ENCODE measurements around the gene SCYL1. TPM values are rescaled to one million over a fixed set of nuclear protein-coding genes. Genes with fewer than 3 reads are reported as not detected.

SCYL1 gene
- total RNA-seq, 4 donors from 2014 or later, result 109 to 128 (median 112) TPM

DNA sequence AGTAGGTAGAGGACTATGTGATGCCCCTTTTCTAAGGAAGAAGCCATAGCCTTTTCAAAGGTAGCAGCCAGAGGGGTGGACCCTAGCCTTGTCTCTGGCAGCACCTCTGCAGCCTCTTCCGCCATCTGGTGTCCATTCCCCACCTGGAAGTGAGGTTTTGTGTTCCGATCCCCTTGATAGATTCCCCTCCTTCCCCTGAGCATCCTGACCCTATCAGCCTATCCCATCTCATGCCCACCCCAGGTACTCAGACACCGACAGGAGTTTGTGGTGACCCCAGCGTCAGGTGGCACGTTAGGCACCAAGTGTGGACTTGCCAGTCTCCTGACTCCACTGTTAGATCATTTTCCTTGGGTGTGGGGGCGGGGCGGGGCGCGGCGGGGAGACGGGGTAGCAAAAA lies 47.1 kb downstream of the SCYL1 start:
- Histone ChIP-seq H3K27ac (peak overlapping the region; percentile 68 to 95 (median 91)), H3K36me3 (peaks cover 0 to 1% (median 0%) of the 10 kb centered on the region in 3 donors), H3K27me3 (no peaks in the 10 kb centered on the region), H3K4me3 (peak overlapping the region; percentile 35 to 81 (median 56)), H3K4me1 (peaks cover 0 to 80% (median 62%) of the 10 kb centered on the region in 4 donors), H3K9me3 (no peaks in the 10 kb centered on the region)
- TF ChIP-seq, protein P1, sequence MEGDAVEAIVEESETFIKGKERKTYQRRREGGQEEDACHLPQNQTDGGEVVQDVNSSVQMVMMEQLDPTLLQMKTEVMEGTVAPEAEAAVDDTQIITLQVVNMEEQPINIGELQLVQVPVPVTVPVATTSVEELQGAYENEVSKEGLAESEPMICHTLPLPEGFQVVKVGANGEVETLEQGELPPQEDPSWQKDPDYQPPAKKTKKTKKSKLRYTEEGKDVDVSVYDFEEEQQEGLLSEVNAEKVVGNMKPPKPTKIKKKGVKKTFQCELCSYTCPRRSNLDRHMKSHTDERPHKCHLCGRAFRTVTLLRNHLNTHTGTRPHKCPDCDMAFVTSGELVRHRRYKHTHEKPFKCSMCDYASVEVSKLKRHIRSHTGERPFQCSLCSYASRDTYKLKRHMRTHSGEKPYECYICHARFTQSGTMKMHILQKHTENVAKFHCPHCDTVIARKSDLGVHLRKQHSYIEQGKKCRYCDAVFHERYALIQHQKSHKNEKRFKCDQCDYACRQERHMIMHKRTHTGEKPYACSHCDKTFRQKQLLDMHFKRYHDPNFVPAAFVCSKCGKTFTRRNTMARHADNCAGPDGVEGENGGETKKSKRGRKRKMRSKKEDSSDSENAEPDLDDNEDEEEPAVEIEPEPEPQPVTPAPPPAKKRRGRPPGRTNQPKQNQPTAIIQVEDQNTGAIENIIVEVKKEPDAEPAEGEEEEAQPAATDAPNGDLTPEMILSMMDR (IDR thresholded peaks at IDR 0.05), result peak; percentile 16 to 36 (median 23)
- TF ChIP-seq EP300 (IDR thresholded peaks at IDR 0.05) (no peak), POLR2A (IDR thresholded peaks at IDR 0.05) (no peak)
- no peak for DNase-seq (ENCODE audit: low spot score in 2 of 2)
- 7 to 9% methylated on average over 11 of the region's 11 CpGs for WGBS, 2 donors

DNA sequence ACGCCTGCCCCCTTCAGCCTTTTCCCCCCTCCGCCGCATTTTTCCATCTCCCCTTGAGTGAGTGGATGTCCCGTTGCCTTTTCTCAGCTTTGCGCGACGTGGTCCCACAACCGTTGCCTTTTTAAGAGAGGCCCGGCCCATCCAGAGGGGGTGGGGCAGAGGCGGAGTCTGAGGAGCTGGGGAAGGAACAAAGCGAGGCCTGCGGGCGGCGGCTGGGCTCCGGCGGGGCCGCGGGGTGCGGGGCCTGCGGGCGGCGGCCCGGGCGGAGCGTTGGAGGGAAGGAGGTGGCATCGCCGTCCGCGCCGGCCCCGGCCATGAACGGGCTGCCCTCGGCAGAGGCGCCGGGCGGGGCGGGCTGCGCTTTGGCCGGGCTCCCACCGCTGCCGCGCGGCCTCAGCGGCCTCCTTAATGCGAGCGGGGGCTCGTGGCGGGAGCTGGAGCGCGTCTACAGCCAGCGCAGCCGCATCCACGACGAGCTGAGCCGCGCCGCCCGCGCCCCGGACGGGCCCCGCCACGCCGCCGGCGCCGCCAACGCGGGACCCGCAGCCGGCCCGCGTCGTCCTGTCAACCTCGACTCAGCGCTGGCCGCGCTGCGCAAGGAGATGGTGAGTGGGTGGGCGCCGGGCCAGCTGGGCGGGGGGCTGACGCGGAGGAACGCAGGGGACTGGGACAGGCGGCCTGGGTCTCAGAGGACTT lies 47.6 kb downstream of the SCYL1 start, which contains the start of gene FAM89B:
FAM89B (plus strand) TSS at position 183 of the 696 bp plus-strand sequence; CDS start at position 315, 132 bp downstream.
- TF ChIP-seq EP300 (IDR thresholded peaks at IDR 0.05), result peak in 1 of 2 donors; percentile 70
- TF ChIP-seq POLR2A (IDR thresholded peaks at IDR 0.05), result peak in 1 of 2 donors; percentile 74
- TF ChIP-seq, protein P1 (IDR thresholded peaks at IDR 0.05), result peak in 1 of 5 experiments; percentile 28
- Histone ChIP-seq H3K36me3 (no peaks in the 10 kb centered on the region), H3K27me3 (no peaks in the 10 kb centered on the region), H3K4me1 (peaks cover 0 to 80% (median 68%) of the 10 kb centered on the region in 4 donors), H3K4me3 (peak within 1 kb of the TSS; percentile 60 to 88 (median 71)), H3K27ac (peak within 1 kb of the TSS; percentile 68 to 95 (median 94)), H3K9me3 (no peaks in the 10 kb centered on the region)
- WGBS, 2 donors, result 0 to 1% methylated on average over 28 to 30 of the region's 86 CpGs
- DNase-seq (ENCODE audit: low spot score in 2 of 2), result peak; percentile 92 to 94

DNA sequence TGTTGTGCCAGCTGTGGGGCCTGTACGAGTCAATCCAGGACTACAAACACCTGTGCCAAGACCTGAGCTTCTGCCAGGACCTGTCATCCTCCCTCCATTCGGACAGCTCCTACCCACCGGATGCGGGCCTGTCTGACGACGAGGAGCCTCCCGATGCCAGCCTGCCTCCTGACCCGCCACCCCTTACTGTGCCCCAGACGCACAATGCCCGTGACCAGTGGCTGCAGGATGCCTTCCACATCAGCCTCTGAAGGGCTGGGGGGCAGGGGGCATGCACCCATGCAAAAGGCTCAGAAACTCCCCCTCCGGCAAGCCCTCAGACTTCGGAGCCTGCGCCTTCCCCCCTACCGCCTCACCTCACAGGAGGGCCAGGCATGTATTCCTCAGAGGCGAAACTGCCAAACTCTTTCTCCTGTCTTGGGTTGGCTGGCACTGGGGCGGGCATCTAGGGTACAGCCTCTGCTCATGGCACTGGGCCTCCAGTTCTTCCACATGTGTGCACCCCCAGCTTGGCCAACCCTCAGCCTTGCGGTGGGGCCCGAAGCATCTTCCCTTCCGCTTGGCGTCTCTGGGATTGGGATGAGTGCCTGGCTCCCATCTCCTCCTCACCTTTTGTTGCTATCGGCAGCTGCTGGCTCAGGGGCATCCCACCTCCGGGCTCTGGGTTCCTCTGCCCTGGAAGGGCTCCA lies 48.7 kb downstream of the SCYL1 start:
- H3K9me3 ChIP-seq, result no peaks in the 10 kb centered on the region
- no peak for TF ChIP-seq EP300 (IDR thresholded peaks at IDR 0.05)
- TF ChIP-seq POLR2A (IDR thresholded peaks at IDR 0.05), result no peak
- WGBS, 2 donors, result 17 to 28% methylated on average over 20 to 21 of the region's 22 CpGs
- peaks cover 0 to 80% (median 72%) of the 10 kb centered on the region in 4 donors for H3K4me1 ChIP-seq
- H3K36me3 ChIP-seq, result no peaks in the 10 kb centered on the region
- no peak for DNase-seq (ENCODE audit: low spot score in 2 of 2)
- H3K4me3 ChIP-seq, result peak overlapping the region; percentile 52 to 81 (median 56)
- peak overlapping the region; percentile 68 to 95 (median 94) for H3K27ac ChIP-seq
- no peaks in the 10 kb centered on the region for H3K27me3 ChIP-seq

DNA sequence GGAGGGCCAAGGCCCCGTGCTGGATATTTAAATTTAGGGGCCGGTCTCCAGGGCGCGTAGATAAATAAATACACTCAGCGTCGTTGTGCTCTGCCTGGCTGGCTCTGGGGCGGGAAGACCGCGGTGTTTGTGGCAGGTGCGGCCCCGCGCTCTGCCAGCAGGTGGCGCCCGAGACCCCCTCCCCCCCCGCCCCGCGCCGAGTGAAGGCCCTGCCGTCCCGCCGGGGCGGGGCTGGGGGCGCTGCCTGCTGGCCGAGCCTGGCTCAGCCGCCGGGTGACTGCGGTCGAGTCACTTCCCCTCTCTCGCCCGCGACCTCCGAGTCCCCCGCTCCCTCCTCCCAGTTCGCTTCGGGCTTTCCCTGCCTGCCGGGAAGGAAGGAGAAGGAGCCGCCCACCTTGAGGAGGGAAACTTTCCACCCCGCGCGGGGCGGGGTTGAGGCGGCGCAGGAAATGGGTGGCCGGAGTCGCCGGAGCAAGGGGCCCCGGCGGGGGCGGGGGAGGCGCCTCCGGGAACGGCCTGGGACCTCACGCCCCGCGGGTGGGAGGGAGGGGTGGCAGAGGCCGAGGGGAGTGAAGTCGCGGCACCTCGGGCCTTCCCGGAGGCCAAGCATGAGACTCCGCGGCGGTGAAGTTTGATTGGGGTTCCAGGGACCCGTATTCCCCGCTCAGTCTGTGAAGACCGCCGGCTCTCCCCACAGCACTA lies 49.4 kb downstream of the SCYL1 start:
- Histone ChIP-seq H3K9me3 (no peaks in the 10 kb centered on the region), H3K4me3 (peak overlapping the region; percentile 53 to 81 (median 60)), H3K36me3 (peaks cover 0 to 5% (median 0%) of the 10 kb centered on the region in 3 donors), H3K27me3 (no peaks in the 10 kb centered on the region), H3K27ac (peak overlapping the region; percentile 75 to 95 (median 94)), H3K4me1 (peaks cover 0 to 80% (median 67%) of the 10 kb centered on the region in 4 donors)
- 1 to 3% methylated on average over 11 to 57 of the region's 67 CpGs for WGBS, 2 donors
- TF ChIP-seq EP300 (IDR thresholded peaks at IDR 0.05) (peak; percentile 56 to 92), POLR2A (IDR thresholded peaks at IDR 0.05) (no peak)
- TF ChIP-seq, protein P1 (IDR thresholded peaks at IDR 0.05), result peak; percentile 96 to 99 (median 98)
- DNase-seq (ENCODE audit: low spot score in 2 of 2), result peak; percentile 69 to 76

Measured in tibial nerve (tissue), 4 donors.